Spleen (tissue), 7 donors: ENCODE measurements around the gene ALDH1A2.

Experiments
- POLR2A ChIP-seq, 3 donors: fragments of 450-650 bp; IDR thresholded peaks; one replicate each; pipeline ENCODE4 v1.5.1; 2017; ENCODE audit warnings: antibody characterized with exemption in 3 of 3, mild to moderate bottlenecking in 1 of 3
- TF ChIP-seq, protein P1 (sequence below), 11 experiments: fragments of 200-600 bp in 7 of 11; fragments of 450-650 bp in 4 of 11; sonication (generic) in 4 of 11; IDR thresholded peaks in 8 of 11; conservative IDR thresholded peaks in 3 of 11; 1 replicate in 7 of 11; 2 replicates in 4 of 11; pipeline versions ENCODE4 v1.4.0 to v1.8.0; 2016 to 2021; ENCODE audit warnings: antibody characterized with exemption in 11 of 11, inconsistent platforms in 4 of 11, mild to moderate bottlenecking in 1 of 11
- donor health status: DM: no; HTN: no; CAD: no; lungs with moderate emphysema.
- donor health status: DM: no; HTN: no; CAD: no.
- donor health status: DM: no; HTN: no; CAD: no.

DNA sequence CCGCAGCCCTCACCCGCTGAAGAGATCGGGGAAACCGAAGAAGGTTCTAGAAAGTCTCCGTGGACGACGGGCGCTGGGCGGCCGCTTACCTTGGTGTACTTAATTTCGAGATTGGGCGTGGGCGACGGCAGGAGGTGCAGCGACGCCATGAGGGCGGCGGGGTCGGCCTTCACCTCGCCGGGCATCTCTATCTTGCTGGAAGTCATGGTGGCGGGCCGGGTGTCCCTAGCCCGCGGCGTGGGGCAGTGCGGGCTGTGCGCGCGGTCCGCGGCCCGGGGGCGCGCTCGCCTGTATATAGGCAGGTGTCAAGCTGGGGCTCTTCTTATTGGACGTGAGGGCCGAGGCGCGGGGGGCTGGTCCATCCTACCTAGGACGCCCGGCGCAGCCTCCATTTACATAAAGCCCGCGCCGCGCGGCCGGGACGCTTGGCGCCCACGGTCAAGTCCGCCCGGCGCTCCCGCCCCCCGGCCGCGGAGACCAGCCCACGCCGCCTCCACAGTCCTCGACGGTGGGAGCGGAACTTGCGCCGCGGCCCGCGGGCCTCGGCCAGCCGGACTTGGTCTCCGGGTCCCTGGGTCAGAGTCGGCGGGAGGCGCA is at the start of gene ALDH1A2:
- TF ChIP-seq POLR2A (IDR thresholded peaks at IDR 0.05): no peak
- TF ChIP-seq, protein P1, sequence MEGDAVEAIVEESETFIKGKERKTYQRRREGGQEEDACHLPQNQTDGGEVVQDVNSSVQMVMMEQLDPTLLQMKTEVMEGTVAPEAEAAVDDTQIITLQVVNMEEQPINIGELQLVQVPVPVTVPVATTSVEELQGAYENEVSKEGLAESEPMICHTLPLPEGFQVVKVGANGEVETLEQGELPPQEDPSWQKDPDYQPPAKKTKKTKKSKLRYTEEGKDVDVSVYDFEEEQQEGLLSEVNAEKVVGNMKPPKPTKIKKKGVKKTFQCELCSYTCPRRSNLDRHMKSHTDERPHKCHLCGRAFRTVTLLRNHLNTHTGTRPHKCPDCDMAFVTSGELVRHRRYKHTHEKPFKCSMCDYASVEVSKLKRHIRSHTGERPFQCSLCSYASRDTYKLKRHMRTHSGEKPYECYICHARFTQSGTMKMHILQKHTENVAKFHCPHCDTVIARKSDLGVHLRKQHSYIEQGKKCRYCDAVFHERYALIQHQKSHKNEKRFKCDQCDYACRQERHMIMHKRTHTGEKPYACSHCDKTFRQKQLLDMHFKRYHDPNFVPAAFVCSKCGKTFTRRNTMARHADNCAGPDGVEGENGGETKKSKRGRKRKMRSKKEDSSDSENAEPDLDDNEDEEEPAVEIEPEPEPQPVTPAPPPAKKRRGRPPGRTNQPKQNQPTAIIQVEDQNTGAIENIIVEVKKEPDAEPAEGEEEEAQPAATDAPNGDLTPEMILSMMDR (IDR thresholded peaks at IDR 0.05 in 8 of 11, conservative IDR thresholded peaks at IDR 0.05 in 3 of 11): no peak
